Ishikawa (cell line): ENCODE results near the gene HRK.

Experiments
- EP300 ChIP-seq: IDR thresholded peaks from 2 replicates; pipeline ENCODE4 v1.6.1; 2012; ENCODE audit warnings: borderline replicate concordance
- REST ChIP-seq: IDR thresholded peaks from 2 replicates; pipeline ENCODE4 v1.6.1; 2012; ENCODE audit warnings: low read depth, mild to moderate bottlenecking
- TAF1 ChIP-seq: IDR thresholded peaks from 2 replicates; pipeline ENCODE4 v1.6.1; 2012; ENCODE audit warnings: low read depth, mild to moderate bottlenecking
- TCF12 ChIP-seq: IDR thresholded peaks from 2 replicates; pipeline ENCODE4 v1.6.1; 2012; ENCODE audit warnings: low read depth
- TF ChIP-seq, protein P1 (sequence below): IDR thresholded peaks from 2 replicates; pipeline ENCODE4 v1.6.1; 2012

- TF ChIP-seq REST (no peak), TCF12 (no peak), EP300 (no peak), TAF1 (no peak)
- TF ChIP-seq, protein P1, sequence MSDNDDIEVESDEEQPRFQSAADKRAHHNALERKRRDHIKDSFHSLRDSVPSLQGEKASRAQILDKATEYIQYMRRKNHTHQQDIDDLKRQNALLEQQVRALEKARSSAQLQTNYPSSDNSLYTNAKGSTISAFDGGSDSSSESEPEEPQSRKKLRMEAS, result no peak
Measured at GRCh38 chr12:116852303-116852702, 28.9 kb downstream of the HRK start.
